Glutamatergic neuron (in vitro differentiated cells): Measurements from ENCODE around the gene MACROD2. TPM values are rescaled to one million over a fixed set of nuclear protein-coding genes. Genes with fewer than 3 reads are reported as not detected.

Source experiments
- DNase-seq: peaks from one replicate; pipeline ENCODE4 v3.0.0; 2022
- H3K27ac Mint-ChIP-seq: one replicate; pipeline ENCODE4 v1.8.0; 2020; ENCODE audit warnings: mild to moderate bottlenecking, mixed read lengths, inconsistent platforms; ENCODE audit not compliant: unreplicated experiment
- H3K27me3 Mint-ChIP-seq: one replicate; pipeline ENCODE4 v1.8.0; 2020; ENCODE audit warnings: mild to moderate bottlenecking, moderate library complexity, mixed read lengths, inconsistent platforms; ENCODE audit not compliant: unreplicated experiment
- H3K36me3 Mint-ChIP-seq: one replicate; pipeline ENCODE4 v1.8.0; 2020; ENCODE audit warnings: mild to moderate bottlenecking, mixed read lengths, inconsistent platforms; ENCODE audit not compliant: unreplicated experiment
- H3K4me1 Mint-ChIP-seq: one replicate; pipeline ENCODE4 v1.8.0; 2020; ENCODE audit warnings: mild to moderate bottlenecking, low read depth, mixed read lengths, inconsistent platforms; ENCODE audit not compliant: unreplicated experiment
- H3K4me3 Mint-ChIP-seq: one replicate; pipeline ENCODE4 v1.8.0; 2020; ENCODE audit warnings: mild to moderate bottlenecking, mixed read lengths, inconsistent platforms; ENCODE audit not compliant: unreplicated experiment
- H3K9me3 Mint-ChIP-seq: one replicate; pipeline ENCODE4 v1.8.0; 2020; ENCODE audit warnings: mild to moderate bottlenecking, moderate library complexity, mixed read lengths, inconsistent platforms; ENCODE audit not compliant: unreplicated experiment
- CTCF ChIP-seq: fragments of 200-600 bp; sonication (generic); IDR thresholded peaks from one replicate; pipeline ENCODE4 v1.5.0; 2021; ENCODE audit not compliant: partially characterized antibody, unreplicated experiment
- total RNA-seq: library from RNA; stranded (reverse); fragmentation: NEBNext Ultra II Directional; extraction: Animal tissue kit (Norgen Biotek cat#: 25700); gene quantifications from one replicate; pipeline ENCODE4 v1.2.1, GENCODE V29; 2021; ENCODE audit not compliant: unreplicated experiment

Gene MACROD2
- total RNA-seq, 1 donor from 2014 or later: 8.7 TPM

- Mint-ChIP-seq H3K36me3 (no peaks in the 10 kb centered on the region), H3K4me1 (no peaks in the 10 kb centered on the region), H3K27ac (no peak overlapping the region), H3K4me3 (no peak overlapping the region), H3K27me3 (no peaks in the 10 kb centered on the region), H3K9me3 (no peaks in the 10 kb centered on the region)
- DNase-seq: no peak
- no peak for TF ChIP-seq CTCF
Measured at GRCh38 chr20:15496501-15497039, 1501.3 kb downstream of the MACROD2 start.

GRCh38 chr20:15498926-15499325 lies 1503.6 kb downstream of the MACROD2 start:
- Mint-ChIP-seq H3K36me3 (no peaks in the 10 kb centered on the region), H3K4me1 (no peaks in the 10 kb centered on the region), H3K27me3 (no peaks in the 10 kb centered on the region), H3K9me3 (peaks cover under 1% of the 10 kb centered on the region), H3K27ac (no peak overlapping the region), H3K4me3 (no peak overlapping the region)
- DNase-seq: no peak
- no peak for TF ChIP-seq CTCF

GRCh38 chr20:15506311-15506710 lies 1511.0 kb downstream of the MACROD2 start:
- Mint-ChIP-seq H3K36me3 (no peaks in the 10 kb centered on the region), H3K9me3 (peaks cover 1% of the 10 kb centered on the region), H3K4me3 (no peak overlapping the region), H3K4me1 (no peaks in the 10 kb centered on the region), H3K27ac (no peak overlapping the region), H3K27me3 (no peaks in the 10 kb centered on the region)
- no peak for DNase-seq
- TF ChIP-seq CTCF: no peak

- no peak for DNase-seq
Measured at GRCh38 chr20:15507151-15507550, 1511.8 kb downstream of the MACROD2 start.

More at GRCh38 chr20:15507151-15507550, 1511.8 kb downstream of the MACROD2 start:
- Mint-ChIP-seq H3K9me3 (peaks cover 1% of the 10 kb centered on the region), H3K36me3 (no peaks in the 10 kb centered on the region), H3K27ac (no peak overlapping the region), H3K4me1 (no peaks in the 10 kb centered on the region), H3K27me3 (no peaks in the 10 kb centered on the region), H3K4me3 (no peak overlapping the region)
- no peak for TF ChIP-seq CTCF
